Measurements from ENCODE around the gene CCDC148.

CCDC148 gene

GRCh38 chr2:158217593-158217992 is 239.0 kb downstream of the CCDC148 start:
- Histone ChIP-seq H3F3A (ENCODE audit: insufficient read depth, low read length) (no peaks in the 10 kb centered on the region), H4K20me1 (ENCODE audit: insufficient read depth, low read length) (no peaks in the 10 kb centered on the region)
- TF ChIP-seq EZH2 (IDR thresholded peaks at IDR 0.05; ENCODE audit: borderline replicate concordance, low read length) (no peak), CTCF (IDR thresholded peaks at IDR 0.05; ENCODE audit: low read length) (no peak)

GRCh38 chr2:158214431-158214830 is 242.1 kb downstream of the CCDC148 start:
- Histone ChIP-seq H4K20me1 (ENCODE audit: insufficient read depth, low read length) (no peaks in the 10 kb centered on the region), H3K4me1 (ENCODE audit: insufficient read depth, low read length, severe bottlenecking) (no peaks in the 10 kb centered on the region), H3K4me3 (ENCODE audit: low read depth, low read length, poor library complexity, severe bottlenecking) (no peak overlapping the region), H3K36me3 (ENCODE audit: insufficient read depth, low read length) (no peaks in the 10 kb centered on the region), H2AFZ (ENCODE audit: low read length) (no peak overlapping the region), H3K4me2 (ENCODE audit: low read length) (no peak overlapping the region), H3K9me2 (ENCODE audit: low read depth, low read length) (no peaks in the 10 kb centered on the region), H3K27me3 (ENCODE audit: insufficient read depth, low read length) (no peaks in the 10 kb centered on the region), H3K9me3 (ENCODE audit: low read length) (no peaks in the 10 kb centered on the region), H3K9ac (ENCODE audit: low read length) (no peak overlapping the region), H3K79me2 (ENCODE audit: insufficient read depth, low read length) (no peaks in the 10 kb centered on the region), H3K27ac (ENCODE audit: low read depth, low read length, poor library complexity, severe bottlenecking) (no peak overlapping the region), H3F3A (ENCODE audit: insufficient read depth, low read length) (no peaks in the 10 kb centered on the region)
- no peak for TF ChIP-seq EZH2 (IDR thresholded peaks at IDR 0.05; ENCODE audit: borderline replicate concordance, low read length)

More at GRCh38 chr2:158217593-158217992, 239.0 kb downstream of the CCDC148 start:
- Histone ChIP-seq H3K36me3 (ENCODE audit: insufficient read depth, low read length) (no peaks in the 10 kb centered on the region), H3K4me3 (ENCODE audit: low read depth, low read length, poor library complexity, severe bottlenecking) (no peak overlapping the region), H3K4me2 (ENCODE audit: low read length) (no peak overlapping the region), H3K79me2 (ENCODE audit: insufficient read depth, low read length) (no peaks in the 10 kb centered on the region), H3K27me3 (ENCODE audit: insufficient read depth, low read length) (no peaks in the 10 kb centered on the region), H3K9ac (ENCODE audit: low read length) (no peak overlapping the region), H3K9me3 (ENCODE audit: low read length) (no peaks in the 10 kb centered on the region), H3K9me2 (ENCODE audit: low read depth, low read length) (no peaks in the 10 kb centered on the region), H3K27ac (ENCODE audit: low read depth, low read length, poor library complexity, severe bottlenecking) (no peak overlapping the region), H2AFZ (ENCODE audit: low read length) (no peak overlapping the region), H3K4me1 (ENCODE audit: insufficient read depth, low read length, severe bottlenecking) (no peaks in the 10 kb centered on the region)

- Histone ChIP-seq H3K4me2 (ENCODE audit: low read length) (no peak overlapping the region), H3K27ac (ENCODE audit: low read depth, low read length, poor library complexity, severe bottlenecking) (no peak overlapping the region), H3K79me2 (ENCODE audit: insufficient read depth, low read length) (no peaks in the 10 kb centered on the region), H3K9me3 (ENCODE audit: low read length) (no peaks in the 10 kb centered on the region), H3K27me3 (ENCODE audit: insufficient read depth, low read length) (no peaks in the 10 kb centered on the region), H3K4me1 (ENCODE audit: insufficient read depth, low read length, severe bottlenecking) (no peaks in the 10 kb centered on the region), H4K20me1 (ENCODE audit: insufficient read depth, low read length) (no peaks in the 10 kb centered on the region), H3K9me2 (ENCODE audit: low read depth, low read length) (no peaks in the 10 kb centered on the region), H2AFZ (ENCODE audit: low read length) (no peak overlapping the region), H3K36me3 (ENCODE audit: insufficient read depth, low read length) (no peaks in the 10 kb centered on the region), H3K9ac (ENCODE audit: low read length) (no peak overlapping the region), H3K4me3 (ENCODE audit: low read depth, low read length, poor library complexity, severe bottlenecking) (no peak overlapping the region), H3F3A (ENCODE audit: insufficient read depth, low read length) (no peaks in the 10 kb centered on the region)
- TF ChIP-seq CTCF (IDR thresholded peaks at IDR 0.05; ENCODE audit: low read length) (no peak), EZH2 (IDR thresholded peaks at IDR 0.05; ENCODE audit: borderline replicate concordance, low read length) (no peak)
These were observed 242.8 kb downstream of the CCDC148 start for GRCh38 chr2:158213773-158214172.

GRCh38 chr2:158212301-158212700 is 244.3 kb downstream of the CCDC148 start:
- H3K36me3 ChIP-seq (ENCODE audit: insufficient read depth, low read length), result no peaks in the 10 kb centered on the region
- H3K79me2 ChIP-seq (ENCODE audit: insufficient read depth, low read length), result no peaks in the 10 kb centered on the region
- no peaks in the 10 kb centered on the region for H3K4me1 ChIP-seq (ENCODE audit: insufficient read depth, low read length, severe bottlenecking)
- no peak overlapping the region for H2AFZ ChIP-seq (ENCODE audit: low read length)
- TF ChIP-seq EZH2 (IDR thresholded peaks at IDR 0.05; ENCODE audit: borderline replicate concordance, low read length), result no peak
- no peak for TF ChIP-seq CTCF (IDR thresholded peaks at IDR 0.05; ENCODE audit: low read length)
- no peak overlapping the region for H3K4me3 ChIP-seq (ENCODE audit: low read depth, low read length, poor library complexity, severe bottlenecking)
- no peaks in the 10 kb centered on the region for H3K9me3 ChIP-seq (ENCODE audit: low read length)
- no peaks in the 10 kb centered on the region for H3K27me3 ChIP-seq (ENCODE audit: insufficient read depth, low read length)
- no peaks in the 10 kb centered on the region for H3F3A ChIP-seq (ENCODE audit: insufficient read depth, low read length)
- H3K9ac ChIP-seq (ENCODE audit: low read length), result no peak overlapping the region
- no peaks in the 10 kb centered on the region for H4K20me1 ChIP-seq (ENCODE audit: insufficient read depth, low read length)
- H3K27ac ChIP-seq (ENCODE audit: low read depth, low read length, poor library complexity, severe bottlenecking), result no peak overlapping the region
- H3K9me2 ChIP-seq (ENCODE audit: low read depth, low read length), result no peaks in the 10 kb centered on the region
- no peak overlapping the region for H3K4me2 ChIP-seq (ENCODE audit: low read length)
